Measurements from ENCODE around the gene GNAQ.

Gene GNAQ

GRCh38 chr9:77679088-77679487 lies 352.5 kb downstream of the GNAQ start:
- Mint-ChIP-seq H3K27ac (no peak overlapping the region), H3K27me3 (no peaks in the 10 kb centered on the region), H3K36me3 (ENCODE audit: insufficient read depth) (no peaks in the 10 kb centered on the region), H3K4me3 (no peak overlapping the region), H3K9me3 (no peaks in the 10 kb centered on the region), H3K4me1 (ENCODE audit: low read depth in 2 of 2) (no peaks in the 10 kb centered on the region)
- DNase-seq = no peak
- no peak for ATAC-seq (replicated peaks)

- Mint-ChIP-seq H3K9me3 (no peaks in the 10 kb centered on the region), H3K4me1 (ENCODE audit: low read depth in 2 of 2) (no peaks in the 10 kb centered on the region), H3K27me3 (no peaks in the 10 kb centered on the region), H3K27ac (no peak overlapping the region), H3K36me3 (ENCODE audit: insufficient read depth) (no peaks in the 10 kb centered on the region), H3K4me3 (no peak overlapping the region)
- DNase-seq = no peak
- no peak for ATAC-seq (replicated peaks)
Observed at GRCh38 chr9:77677957-77678535, 353.6 kb downstream of the GNAQ start.

- H3K4me1 Mint-ChIP-seq (ENCODE audit: low read depth in 2 of 2) = no peaks in the 10 kb centered on the region
- ATAC-seq (replicated peaks) (no peak), DNase-seq (no peak)
- H3K27ac Mint-ChIP-seq = no peak overlapping the region
- no peaks in the 10 kb centered on the region for H3K36me3 Mint-ChIP-seq (ENCODE audit: insufficient read depth)
- no peaks in the 10 kb centered on the region for H3K27me3 Mint-ChIP-seq
- H3K9me3 Mint-ChIP-seq = no peaks in the 10 kb centered on the region
- no peak overlapping the region for H3K4me3 Mint-ChIP-seq
Observed at GRCh38 chr9:77677397-77677796, 354.2 kb downstream of the GNAQ start.

GRCh38 chr9:77673941-77674791 lies 357.4 kb downstream of the GNAQ start:
- no peaks in the 10 kb centered on the region for H3K4me1 Mint-ChIP-seq (ENCODE audit: low read depth in 2 of 2)
- ATAC-seq (replicated peaks) (no peak), DNase-seq (no peak)

GRCh38 chr9:77672183-77672582 lies 359.4 kb downstream of the GNAQ start:
- Mint-ChIP-seq H3K36me3 (ENCODE audit: insufficient read depth) (no peaks in the 10 kb centered on the region), H3K4me1 (ENCODE audit: low read depth in 2 of 2) (no peaks in the 10 kb centered on the region), H3K27ac (no peak overlapping the region), H3K9me3 (no peaks in the 10 kb centered on the region), H3K4me3 (no peak overlapping the region), H3K27me3 (peaks cover 0 to 8% of the 10 kb centered on the region in 2 donors)
- ATAC-seq (replicated peaks) (no peak), DNase-seq (no peak)

More at GRCh38 chr9:77673941-77674791, 357.4 kb downstream of the GNAQ start:
- Mint-ChIP-seq H3K4me3 (no peak overlapping the region), H3K27ac (no peak overlapping the region), H3K36me3 (ENCODE audit: insufficient read depth) (no peaks in the 10 kb centered on the region), H3K27me3 (peaks cover 0 to 8% of the 10 kb centered on the region in 2 donors), H3K9me3 (no peaks in the 10 kb centered on the region)

GRCh38 chr9:77667151-77667550 lies 364.5 kb downstream of the GNAQ start:
- DNase-seq (no peak), ATAC-seq (replicated peaks) (no peak)
- Mint-ChIP-seq H3K4me1 (ENCODE audit: low read depth in 2 of 2) (no peaks in the 10 kb centered on the region), H3K36me3 (ENCODE audit: insufficient read depth) (no peaks in the 10 kb centered on the region), H3K4me3 (no peak overlapping the region), H3K9me3 (no peaks in the 10 kb centered on the region), H3K27me3 (peaks cover 8 to 12% of the 10 kb centered on the region in 2 donors), H3K27ac (no peak overlapping the region)

Measured in effector memory CD8-positive, alpha-beta T cell (primary cell).